ENCODE data around the gene DUSP2.
"Not testable (repeated sequence)": the region's sequence is repeated elsewhere in the genome, so short reads cannot be mapped to it uniquely, and the experiment has no call there.

DUSP2 gene

GRCh38 chr2:96161898-96162297, 16.7 kb upstream of the DUSP2 start:
- DNase-seq = no peak

GRCh38 chr2:96160366-96160765, 15.1 kb upstream of the DUSP2 start:
- DNase-seq = not testable (repeated sequence)

- no peak for DNase-seq
Observed at GRCh38 chr2:96159084-96159830, 14.0 kb upstream of the DUSP2 start.

GRCh38 chr2:96158554-96158940, 13.3 kb upstream of the DUSP2 start:
- DNase-seq = no peak

- DNase-seq = peak; percentile 90
Observed at GRCh38 chr2:96157649-96158553, 12.7 kb upstream of the DUSP2 start.

GRCh38 chr2:96156926-96157648, 11.8 kb upstream of the DUSP2 start:
- no peak for DNase-seq

GRCh38 chr2:96156011-96156820, 11.0 kb upstream of the DUSP2 start:
- no peak for DNase-seq

- no peak for DNase-seq
Observed at GRCh38 chr2:96154506-96155380, 9.5 kb upstream of the DUSP2 start.

- no peak for DNase-seq
Observed at GRCh38 chr2:96153991-96154431, 8.8 kb upstream of the DUSP2 start.

- no peak for DNase-seq
Observed at GRCh38 chr2:96153291-96153713, 8.1 kb upstream of the DUSP2 start.

GRCh38 chr2:96152304-96153161, 7.3 kb upstream of the DUSP2 start:
- no peak for DNase-seq

GRCh38 chr2:96151595-96152303, 6.5 kb upstream of the DUSP2 start:
- DNase-seq = no peak

- DNase-seq = no peak
Observed at GRCh38 chr2:96150791-96151594, 5.8 kb upstream of the DUSP2 start.

GRCh38 chr2:96150007-96150640, 4.9 kb upstream of the DUSP2 start:
- no peak for DNase-seq

GRCh38 chr2:96148410-96149217, 3.4 kb upstream of the DUSP2 start:
- DNase-seq = peak; percentile 97

- no peak for DNase-seq
Observed at GRCh38 chr2:96147593-96148201, 2.5 kb upstream of the DUSP2 start.

Measured in activated T-cell treated with anti-CD3 and anti-CD28 coated beads for 4 hours (primary cell).